Fibroblast of lung (primary cell): ENCODE measurements around the gene NHERF2. TPM values are rescaled to one million over a fixed set of nuclear protein-coding genes. Genes with fewer than 3 reads are reported as not detected.

Experiments used
- DNase-seq, 2 donors: peaks; one replicate each; pipeline versions ENCODE4 v3.0.0 to v3.0.0-alpha.2; 2010; ENCODE audit warnings: low read depth in 2 of 2
- H2AFZ ChIP-seq: 2 replicates; pipeline ENCODE4 v1.5.1; 2012; ENCODE audit warnings: low read length, control low read depth, inconsistent platforms
- H3K27ac ChIP-seq: 2 replicates; pipeline ENCODE4 v1.5.1; 2011; ENCODE audit warnings: low read length, control low read depth; ENCODE audit not compliant: insufficient read depth
- H3K27me3 ChIP-seq: 2 replicates; pipeline ENCODE4 v1.5.1; 2011; ENCODE audit warnings: mild to moderate bottlenecking, low read length; ENCODE audit not compliant: control insufficient read depth, insufficient read depth
- H3K36me3 ChIP-seq: 2 replicates; pipeline ENCODE4 v1.5.1; 2011; ENCODE audit warnings: low read length; ENCODE audit not compliant: control insufficient read depth, insufficient read depth
- H3K4me1 ChIP-seq: 2 replicates; pipeline ENCODE4 v1.5.1; 2011; ENCODE audit warnings: low read length; ENCODE audit not compliant: control insufficient read depth, insufficient read depth; ENCODE audit errors: extremely low read depth
- H3K4me2 ChIP-seq: 2 replicates; pipeline ENCODE4 v1.5.1; 2011; ENCODE audit warnings: low read length, control low read depth; ENCODE audit not compliant: insufficient read depth; ENCODE audit errors: extremely low read depth
- H3K4me3 ChIP-seq, 4 experiments: fragments of 200-600 bp in 1 of 4; sonication (generic) in 1 of 4; replicated peaks in 1 of 4; 2 replicates each; pipeline ENCODE4 v1.5.1; 2011 to 2016; ENCODE audit warnings: low read length in 4 of 4, low read depth in 3 of 4, mild to moderate bottlenecking in 3 of 4, control low read depth in 2 of 4, inconsistent platforms in 1 of 4, mixed read lengths in 1 of 4; ENCODE audit not compliant: insufficient read depth in 1 of 4; ENCODE audit errors: control extremely low read depth in 1 of 4
- H3K79me2 ChIP-seq: 2 replicates; pipeline ENCODE4 v1.5.1; 2012; ENCODE audit warnings: mild to moderate bottlenecking, low read length, inconsistent platforms; ENCODE audit not compliant: control insufficient read depth, insufficient read depth
- H3K9ac ChIP-seq: 2 replicates; pipeline ENCODE4 v1.5.1; 2011; ENCODE audit warnings: mild to moderate bottlenecking, low read length, control low read depth; ENCODE audit not compliant: insufficient read depth
- H3K9me3 ChIP-seq: 2 replicates; pipeline ENCODE4 v1.5.1; 2012; ENCODE audit warnings: low read depth, low read length; ENCODE audit not compliant: control insufficient read depth, insufficient read depth
- H4K20me1 ChIP-seq: 2 replicates; pipeline ENCODE4 v1.5.1; 2011; ENCODE audit warnings: low read length; ENCODE audit not compliant: control insufficient read depth, insufficient read depth; ENCODE audit errors: extremely low read depth
- EZH2 ChIP-seq: IDR thresholded peaks from 2 replicates; pipeline ENCODE4 v1.5.1; 2012; ENCODE audit warnings: low read length, control low read depth, mild to moderate bottlenecking; ENCODE audit errors: missing control alignments
- polyA plus RNA-seq, 2 donors: library from polyadenylated mRNA; depleted of rRNA in 1 of 2; stranded (reverse) in 1 of 2; unstranded in 1 of 2; fragments of >200 nt; gene quantifications; 2 replicates each; pipeline ENCODE4 v1.2.1, GENCODE V29; 2011 to 2012; ENCODE audit warnings: missing spikeins in 1 of 2
- total RNA-seq: library from RNA; depleted of rRNA; stranded (reverse); fragments of >200 nt; gene quantifications from 2 replicates; pipeline ENCODE4 v1.2.1, GENCODE V29; 2014
- TF ChIP-seq, protein P1 (sequence below), 2 donors: IDR thresholded peaks in 1 of 2; conservative IDR thresholded peaks in 1 of 2; 1 replicate in 1 of 2; 2 replicates in 1 of 2; pipeline ENCODE4 v1.5.1; 2011 to 2012; ENCODE audit warnings: low read length in 2 of 2, control low read depth in 1 of 2, inconsistent platforms in 1 of 2, low read depth in 1 of 2, mild to moderate bottlenecking in 1 of 2

NHERF2 gene
- total and polyA plus RNA-seq, 2 donors (not counting 1 experiment from before 2014, with no cell fraction given), result 21.5 to 38.0 TPM

DNA sequence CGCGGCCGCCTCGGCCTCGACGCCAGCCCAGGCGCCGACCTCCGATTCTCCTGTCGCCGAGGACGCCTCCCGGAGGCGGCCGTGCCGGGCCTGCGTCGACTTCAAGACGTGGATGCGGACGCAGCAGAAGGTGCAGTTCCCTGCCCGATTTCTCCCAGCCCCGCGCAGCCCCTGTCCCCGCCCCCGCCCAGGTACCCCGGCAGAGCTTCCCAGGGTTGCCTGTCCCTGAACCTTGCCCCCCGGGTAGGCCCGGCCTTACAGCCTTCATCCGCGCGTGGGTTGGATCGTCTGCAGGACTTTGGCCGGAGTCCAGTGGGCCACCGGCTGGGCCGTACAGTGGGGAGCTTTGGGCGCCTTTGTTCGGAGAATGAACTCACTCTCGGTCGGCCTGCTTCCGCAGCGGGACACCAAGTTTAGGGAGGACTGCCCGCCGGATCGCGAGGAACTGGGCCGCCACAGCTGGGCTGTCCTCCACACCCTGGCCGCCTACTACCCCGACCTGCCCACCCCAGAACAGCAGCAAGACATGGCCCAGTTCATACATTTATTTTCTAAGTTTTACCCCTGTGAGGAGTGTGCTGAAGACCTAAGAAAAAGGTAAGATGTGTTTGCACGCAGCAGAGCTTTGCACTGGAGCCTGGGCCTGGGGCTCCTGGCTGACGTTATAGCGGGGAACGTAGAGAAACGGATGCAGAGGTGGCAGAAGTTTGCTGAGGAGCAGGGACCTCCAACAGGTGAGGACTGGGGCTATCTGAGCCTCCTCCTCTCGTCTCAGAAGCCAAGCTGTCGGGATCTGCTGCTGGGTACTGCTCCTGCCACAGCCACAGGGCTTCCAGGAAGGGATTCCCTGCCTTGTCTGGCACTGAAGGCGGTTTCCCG, 42.1 kb upstream of the NHERF2 start:
- Histone ChIP-seq H3K27me3 (peaks cover 24% of the 10 kb centered on the region), H3K4me2 (peak overlapping the region; percentile 100), H3K9ac (peak overlapping the region; percentile 83), H3K4me1 (peaks cover 9% of the 10 kb centered on the region), H3K4me3 (peak overlapping the region; percentile 73 to 84 (median 77)), H3K9me3 (no peaks in the 10 kb centered on the region), H2AFZ (peak overlapping the region; percentile 29), H3K27ac (peak overlapping the region; percentile 28), H3K36me3 (peaks cover 14% of the 10 kb centered on the region), H3K79me2 (peaks cover 11% of the 10 kb centered on the region), H4K20me1 (no peaks in the 10 kb centered on the region)
- DNase-seq, result peak in 1 of 2 donors; percentile 42
- TF ChIP-seq EZH2, result no peak
- TF ChIP-seq, protein P1, sequence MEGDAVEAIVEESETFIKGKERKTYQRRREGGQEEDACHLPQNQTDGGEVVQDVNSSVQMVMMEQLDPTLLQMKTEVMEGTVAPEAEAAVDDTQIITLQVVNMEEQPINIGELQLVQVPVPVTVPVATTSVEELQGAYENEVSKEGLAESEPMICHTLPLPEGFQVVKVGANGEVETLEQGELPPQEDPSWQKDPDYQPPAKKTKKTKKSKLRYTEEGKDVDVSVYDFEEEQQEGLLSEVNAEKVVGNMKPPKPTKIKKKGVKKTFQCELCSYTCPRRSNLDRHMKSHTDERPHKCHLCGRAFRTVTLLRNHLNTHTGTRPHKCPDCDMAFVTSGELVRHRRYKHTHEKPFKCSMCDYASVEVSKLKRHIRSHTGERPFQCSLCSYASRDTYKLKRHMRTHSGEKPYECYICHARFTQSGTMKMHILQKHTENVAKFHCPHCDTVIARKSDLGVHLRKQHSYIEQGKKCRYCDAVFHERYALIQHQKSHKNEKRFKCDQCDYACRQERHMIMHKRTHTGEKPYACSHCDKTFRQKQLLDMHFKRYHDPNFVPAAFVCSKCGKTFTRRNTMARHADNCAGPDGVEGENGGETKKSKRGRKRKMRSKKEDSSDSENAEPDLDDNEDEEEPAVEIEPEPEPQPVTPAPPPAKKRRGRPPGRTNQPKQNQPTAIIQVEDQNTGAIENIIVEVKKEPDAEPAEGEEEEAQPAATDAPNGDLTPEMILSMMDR (conservative IDR thresholded peaks at IDR 0.05 in 1 of 2, IDR thresholded peaks at IDR 0.05 in 1 of 2; ENCODE audit: low read depth in 1 of 2, low read length in 2 of 2), result no peak

DNA sequence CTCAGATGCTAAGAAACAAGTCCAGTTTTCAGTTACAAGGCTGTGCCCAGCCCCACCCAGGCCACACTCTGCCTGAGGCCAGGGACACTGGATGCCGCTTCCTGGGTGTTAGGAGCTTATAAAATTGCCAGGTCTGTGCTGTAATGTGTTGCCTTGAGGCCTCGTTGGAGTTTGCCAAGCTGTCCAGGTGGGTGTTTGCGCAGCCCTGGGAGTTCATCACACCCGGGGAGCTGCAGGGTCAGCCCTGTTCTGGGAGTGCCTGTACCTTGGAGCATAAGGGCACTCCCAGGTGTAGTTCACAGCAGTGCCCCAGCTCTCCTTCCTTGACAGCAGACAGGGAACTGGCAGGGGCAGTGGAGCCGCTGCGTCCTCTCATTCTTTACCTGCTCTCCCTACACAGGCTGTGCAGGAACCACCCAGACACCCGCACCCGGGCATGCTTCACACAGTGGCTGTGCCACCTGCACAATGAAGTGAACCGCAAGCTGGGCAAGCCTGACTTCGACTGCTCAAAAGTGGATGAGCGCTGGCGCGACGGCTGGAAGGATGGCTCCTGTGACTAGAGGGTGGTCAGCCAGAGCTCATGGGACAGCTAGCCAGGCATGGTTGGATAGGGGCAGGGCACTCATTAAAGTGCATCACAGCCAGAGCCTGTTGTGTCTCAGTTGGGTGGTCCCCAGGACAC, 41.1 kb upstream of the NHERF2 start:
- Histone ChIP-seq H4K20me1 (no peaks in the 10 kb centered on the region), H3K36me3 (peaks cover 14% of the 10 kb centered on the region), H3K79me2 (peaks cover 11% of the 10 kb centered on the region), H3K4me1 (peaks cover 11% of the 10 kb centered on the region), H3K4me2 (peak overlapping the region; percentile 100), H3K9me3 (no peaks in the 10 kb centered on the region), H3K9ac (no peak overlapping the region), H3K27ac (no peak overlapping the region), H3K27me3 (peaks cover 21% of the 10 kb centered on the region), H3K4me3 (peak overlapping the region in 3 of 4 experiments; percentile 73 to 80 (median 74)), H2AFZ (no peak overlapping the region)
- DNase-seq, result no peak
- TF ChIP-seq, protein P1 (conservative IDR thresholded peaks at IDR 0.05 in 1 of 2, IDR thresholded peaks at IDR 0.05 in 1 of 2; ENCODE audit: low read depth in 1 of 2, low read length in 2 of 2), result no peak
- no peak for TF ChIP-seq EZH2

DNA sequence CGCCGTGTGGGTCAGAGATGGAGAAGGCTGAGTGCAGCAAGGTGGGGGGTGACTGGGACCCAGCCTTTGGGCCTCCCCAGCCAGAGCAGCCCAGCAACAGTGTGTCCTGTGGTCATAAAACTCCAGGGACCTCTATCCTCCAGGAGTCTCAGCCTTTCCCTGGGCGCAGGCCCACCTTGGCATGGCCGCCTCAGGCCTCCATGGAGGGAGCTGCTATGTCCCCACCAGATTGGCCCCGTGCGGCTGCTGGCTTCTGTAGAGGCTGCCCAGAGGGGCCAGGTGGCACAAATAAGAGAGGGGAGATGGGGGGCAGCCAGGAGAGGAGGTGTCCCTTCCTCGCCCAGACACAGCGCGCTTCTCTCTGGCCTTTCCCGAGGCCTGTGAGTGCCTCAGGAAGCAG, 39.5 kb upstream of the NHERF2 start:
- H3K79me2 ChIP-seq, result peaks cover 11% of the 10 kb centered on the region
- H3K4me1 ChIP-seq, result peaks cover 14% of the 10 kb centered on the region
- H3K36me3 ChIP-seq, result peaks cover 14% of the 10 kb centered on the region
- no peak overlapping the region for H3K9ac ChIP-seq
- no peak overlapping the region for H3K4me2 ChIP-seq
- H3K4me3 ChIP-seq, result no peak overlapping the region
- no peak overlapping the region for H3K27ac ChIP-seq
- no peaks in the 10 kb centered on the region for H4K20me1 ChIP-seq
- H3K9me3 ChIP-seq, result no peaks in the 10 kb centered on the region
- peaks cover 21% of the 10 kb centered on the region for H3K27me3 ChIP-seq
- TF ChIP-seq EZH2, result no peak
- TF ChIP-seq, protein P1 (conservative IDR thresholded peaks at IDR 0.05 in 1 of 2, IDR thresholded peaks at IDR 0.05 in 1 of 2; ENCODE audit: low read depth in 1 of 2, low read length in 2 of 2), result no peak
- DNase-seq, result no peak
- no peak overlapping the region for H2AFZ ChIP-seq
